Mesenchymal stem cell (in vitro differentiated cells and primary cell): ENCODE measurements around the gene SAMD13.

ENCODE experiments used
- DNase-seq: peaks from one replicate; pipeline ENCODE4 v3.0.0-alpha.2; 2013
- H2AFZ ChIP-seq: one replicate; pipeline ENCODE4 v1.6.1; 2013; ENCODE audit warnings: low read depth, mild to moderate bottlenecking, control low read depth, inconsistent platforms, low read length, moderate library complexity
- H2AK5ac ChIP-seq: 2 replicates; pipeline ENCODE4 v1.6.1; 2013; ENCODE audit warnings: low read length, moderate library complexity, mild to moderate bottlenecking, inconsistent platforms; ENCODE audit not compliant: severe bottlenecking
- H2BK120ac ChIP-seq: one replicate; pipeline ENCODE4 v1.6.1; 2013; ENCODE audit warnings: low read depth, mild to moderate bottlenecking, inconsistent platforms, low read length, moderate library complexity
- H2BK12ac ChIP-seq, 2 experiments: one replicate each; pipeline ENCODE4 v1.6.1; 2013; ENCODE audit warnings: inconsistent platforms in 2 of 2, low read length in 2 of 2, mild to moderate bottlenecking in 2 of 2, moderate library complexity in 2 of 2, control low read depth in 1 of 2
- H2BK15ac ChIP-seq: one replicate; pipeline ENCODE4 v1.6.1; 2013; ENCODE audit warnings: mild to moderate bottlenecking, low read depth, inconsistent platforms; ENCODE audit not compliant: poor library complexity, severe bottlenecking
- H2BK5ac ChIP-seq: 2 replicates; pipeline ENCODE4 v1.6.1; 2013; ENCODE audit warnings: low read depth, mild to moderate bottlenecking, low read length, control low read depth, inconsistent platforms; ENCODE audit not compliant: poor library complexity, severe bottlenecking
- H3K14ac ChIP-seq, 2 experiments: one replicate each; pipeline ENCODE4 v1.6.1; 2013; ENCODE audit warnings: inconsistent platforms in 2 of 2, low read length in 2 of 2, control low read depth in 1 of 2, mild to moderate bottlenecking in 1 of 2, moderate library complexity in 1 of 2
- H3K18ac ChIP-seq, 2 experiments: one replicate each; pipeline ENCODE4 v1.6.1; 2013; ENCODE audit warnings: inconsistent platforms in 2 of 2, low read length in 2 of 2, control low read depth in 1 of 2, low read depth in 1 of 2, mild to moderate bottlenecking in 1 of 2
- H3K23ac ChIP-seq, 2 experiments: one replicate each; pipeline ENCODE4 v1.6.1; 2013; ENCODE audit warnings: inconsistent platforms in 2 of 2, low read length in 2 of 2, mild to moderate bottlenecking in 2 of 2, moderate library complexity in 2 of 2, control low read depth in 1 of 2
- H3K27ac ChIP-seq: 2 replicates; pipeline ENCODE4 v1.5.1; 2013; ENCODE audit warnings: mild to moderate bottlenecking, moderate library complexity, low read length, control low read depth, inconsistent platforms; ENCODE audit not compliant: poor library complexity, severe bottlenecking
- H3K27me3 ChIP-seq, 2 experiments: 2 replicates each; pipeline versions ENCODE4 v1.6.1 to v1.7.0; 2013; ENCODE audit warnings: low read length in 2 of 2, mild to moderate bottlenecking in 2 of 2, moderate library complexity in 2 of 2, control low read depth in 1 of 2, inconsistent platforms in 1 of 2; ENCODE audit not compliant: control insufficient read depth in 1 of 2, insufficient read depth in 1 of 2
- H3K36me3 ChIP-seq, 2 experiments: 2 replicates each; pipeline versions ENCODE4 v1.6.1 to v1.7.0; 2013; ENCODE audit warnings: low read length in 2 of 2, control low read depth in 1 of 2, inconsistent platforms in 1 of 2, low read depth in 1 of 2, mild to moderate bottlenecking in 1 of 2; ENCODE audit not compliant: insufficient read depth in 2 of 2, control insufficient read depth in 1 of 2
- H3K4ac ChIP-seq, 2 experiments: one replicate each; pipeline ENCODE4 v1.6.1; 2013; ENCODE audit warnings: inconsistent platforms in 2 of 2, low read length in 2 of 2, mild to moderate bottlenecking in 2 of 2, moderate library complexity in 2 of 2, control low read depth in 1 of 2, low read depth in 1 of 2
- H3K4me1 ChIP-seq: 2 replicates; pipeline ENCODE4 v1.6.1; 2013; ENCODE audit warnings: low read depth, low read length, control low read depth; ENCODE audit not compliant: control insufficient read depth, insufficient read depth
- H3K4me2 ChIP-seq: 2 replicates; pipeline ENCODE4 v1.6.1; 2013; ENCODE audit warnings: low read length, mild to moderate bottlenecking, inconsistent platforms; ENCODE audit not compliant: poor library complexity, severe bottlenecking
- H3K4me3 ChIP-seq, 2 experiments: 2 replicates each; pipeline versions ENCODE4 v1.5.1 to v1.7.0; 2013; ENCODE audit warnings: low read length in 2 of 2, mild to moderate bottlenecking in 2 of 2, control low read depth in 1 of 2, low read depth in 1 of 2; ENCODE audit not compliant: insufficient read depth in 1 of 2
- H3K79me1 ChIP-seq: replicated peaks from 2 replicates; pipeline ENCODE4 v1.6.1; 2013; ENCODE audit warnings: mild to moderate bottlenecking, control low read depth, low read length, inconsistent platforms; ENCODE audit not compliant: poor library complexity, severe bottlenecking
- H3K9ac ChIP-seq: 2 replicates; pipeline ENCODE4 v1.7.0; 2013; ENCODE audit warnings: mild to moderate bottlenecking, low read length, moderate library complexity
- H3K9me3 ChIP-seq: 2 replicates; pipeline ENCODE4 v1.7.0; 2013; ENCODE audit warnings: mild to moderate bottlenecking, low read length; ENCODE audit not compliant: control insufficient read depth
- H4K8ac ChIP-seq: one replicate; pipeline ENCODE4 v1.6.1; 2013; ENCODE audit warnings: inconsistent platforms, mild to moderate bottlenecking, low read length, moderate library complexity
- H4K91ac ChIP-seq: one replicate; pipeline ENCODE4 v1.6.1; 2013; ENCODE audit warnings: mild to moderate bottlenecking, low read length, inconsistent platforms
- WGBS: methylation state at CpG from one replicate; pipeline ENCODE4 v1.1.7; 2013; ENCODE audit warnings: mixed read lengths; 5-methylcytosine and 5-hydroxymethylcytosine counted together

The SAMD13 gene

GRCh38 chr1:84307398-84307797 is 5.9 kb downstream of the SAMD13 start:
- no peak overlapping the region for H3K27ac ChIP-seq
- no peak overlapping the region for H2BK120ac ChIP-seq
- no peak overlapping the region for H2AFZ ChIP-seq
- no peak overlapping the region for H2AK5ac ChIP-seq
- H3K4me2 ChIP-seq: no peak overlapping the region
- H3K9me3 ChIP-seq: no peaks in the 10 kb centered on the region
- no peak overlapping the region for H2BK5ac ChIP-seq
- H3K14ac ChIP-seq: no peak overlapping the region
- no peak overlapping the region for H2BK12ac ChIP-seq
- H3K4me3 ChIP-seq: no peak overlapping the region
- H3K4ac ChIP-seq: no peak overlapping the region
- no peak overlapping the region for H3K23ac ChIP-seq
- WGBS: 100% methylated on average over 1 of the region's 2 CpGs
- no peak overlapping the region for H4K91ac ChIP-seq
- no peaks in the 10 kb centered on the region for H3K27me3 ChIP-seq
- no peak overlapping the region for H4K8ac ChIP-seq
- DNase-seq: no peak
- H2BK15ac ChIP-seq: no peak overlapping the region
- H3K9ac ChIP-seq: no peak overlapping the region
- no peaks in the 10 kb centered on the region for H3K36me3 ChIP-seq
- H3K79me1 ChIP-seq: no peaks in the 10 kb centered on the region
- no peaks in the 10 kb centered on the region for H3K4me1 ChIP-seq
- H3K18ac ChIP-seq: no peak overlapping the region

- Histone ChIP-seq H3K4me2 (no peak overlapping the region), H3K9me3 (peaks cover 2% of the 10 kb centered on the region), H2BK12ac (no peak overlapping the region), H3K9ac (no peak overlapping the region), H2AFZ (no peak overlapping the region), H3K27me3 (no peaks in the 10 kb centered on the region), H2BK5ac (no peak overlapping the region), H4K8ac (no peak overlapping the region), H3K27ac (no peak overlapping the region), H2BK120ac (no peak overlapping the region), H3K36me3 (no peaks in the 10 kb centered on the region), H2AK5ac (no peak overlapping the region), H3K23ac (no peak overlapping the region), H3K4ac (no peak overlapping the region), H3K4me1 (no peaks in the 10 kb centered on the region), H3K18ac (no peak overlapping the region), H3K14ac (no peak overlapping the region), H3K79me1 (no peaks in the 10 kb centered on the region), H3K4me3 (no peak overlapping the region), H4K91ac (no peak overlapping the region), H2BK15ac (no peak overlapping the region)
- no peak for DNase-seq
- 97% methylated on average over 2 of the region's 2 CpGs for WGBS
Observed at GRCh38 chr1:84311296-84311695, 9.8 kb downstream of the SAMD13 start.

GRCh38 chr1:84319662-84320061 is 18.2 kb downstream of the SAMD13 start:
- no peak overlapping the region for H3K23ac ChIP-seq
- no peak overlapping the region for H3K18ac ChIP-seq
- no peak overlapping the region for H2BK12ac ChIP-seq
- no peak overlapping the region for H2BK15ac ChIP-seq
- H3K79me1 ChIP-seq: no peaks in the 10 kb centered on the region
- no peak for DNase-seq
- no peak overlapping the region for H4K8ac ChIP-seq
- H2AK5ac ChIP-seq: no peak overlapping the region
- no peak overlapping the region for H4K91ac ChIP-seq
- H3K27ac ChIP-seq: no peak overlapping the region
- H3K36me3 ChIP-seq: no peaks in the 10 kb centered on the region
- no peak overlapping the region for H3K4me2 ChIP-seq
- WGBS: 81% methylated on average over 1 of the region's 1 CpG
- peak overlapping the region in 1 of 2 experiments; percentile 55 for H3K14ac ChIP-seq
- H3K4ac ChIP-seq: no peak overlapping the region
- H3K4me1 ChIP-seq: no peaks in the 10 kb centered on the region
- H3K9ac ChIP-seq: no peak overlapping the region
- no peak overlapping the region for H2BK120ac ChIP-seq
- no peak overlapping the region for H2BK5ac ChIP-seq
- no peak overlapping the region for H3K4me3 ChIP-seq
- peaks cover 7% of the 10 kb centered on the region for H3K9me3 ChIP-seq
- no peak overlapping the region for H2AFZ ChIP-seq
- H3K27me3 ChIP-seq: no peaks in the 10 kb centered on the region

GRCh38 chr1:84327830-84328229 is 26.3 kb downstream of the SAMD13 start:
- no peaks in the 10 kb centered on the region for H3K79me1 ChIP-seq
- H3K4me1 ChIP-seq: no peaks in the 10 kb centered on the region
- no peak overlapping the region for H2BK15ac ChIP-seq
- no peak overlapping the region for H4K8ac ChIP-seq
- no peak overlapping the region for H2AFZ ChIP-seq
- no peaks in the 10 kb centered on the region for H3K9me3 ChIP-seq
- no peaks in the 10 kb centered on the region for H3K36me3 ChIP-seq
- WGBS: 87% methylated on average over 3 of the region's 3 CpGs
- no peak for DNase-seq
- H3K4me2 ChIP-seq: no peak overlapping the region
- H2BK120ac ChIP-seq: no peak overlapping the region
- no peak overlapping the region for H4K91ac ChIP-seq
- no peak overlapping the region for H2BK12ac ChIP-seq
- no peak overlapping the region for H3K27ac ChIP-seq
- H3K9ac ChIP-seq: no peak overlapping the region
- H3K14ac ChIP-seq: no peak overlapping the region
- H3K23ac ChIP-seq: no peak overlapping the region
- H3K4ac ChIP-seq: no peak overlapping the region
- H2BK5ac ChIP-seq: no peak overlapping the region
- H3K27me3 ChIP-seq: no peaks in the 10 kb centered on the region
- no peak overlapping the region for H3K4me3 ChIP-seq
- no peak overlapping the region for H3K18ac ChIP-seq
- no peak overlapping the region for H2AK5ac ChIP-seq
